OCI-M1 (cell line): ENCODE measurements around the gene FRY.
"Not testable (repeated sequence)": the region's sequence is repeated elsewhere in the genome, so short reads cannot be mapped to it uniquely, and the experiment has no call there.

Source experiments
- DNase-seq: peaks from one replicate; lab custom pipeline; 2025; lab: John Stamatoyannopoulos, UW

FRY gene

GRCh38 chr13:32031025-32031814 is at the start of gene FRY:
Gene FRY (plus strand): TSS chr13:32031774. CDS start chr13:32031796, 22 bp downstream.
- DNase-seq = peak; percentile 71

GRCh38 chr13:31982124-31982523 is 49.5 kb upstream of the FRY start:
- DNase-seq = no peak

GRCh38 chr13:31982540-31982939 is 49.0 kb upstream of the FRY start:
- DNase-seq = peak; percentile 90

- DNase-seq = not testable (repeated sequence)
Observed at GRCh38 chr13:31983696-31984095, 47.9 kb upstream of the FRY start.

GRCh38 chr13:31984388-31984787 is 47.2 kb upstream of the FRY start:
- not testable (repeated sequence) for DNase-seq

- no peak for DNase-seq
Observed at GRCh38 chr13:31986676-31987470, 44.7 kb upstream of the FRY start.

GRCh38 chr13:31987535-31988170 is 43.9 kb upstream of the FRY start:
- DNase-seq = peak; percentile 55

GRCh38 chr13:31994367-31994766 is 37.2 kb upstream of the FRY start:
- not testable (repeated sequence) for DNase-seq

- no peak for DNase-seq
Observed at GRCh38 chr13:31996601-31997000, 35.0 kb upstream of the FRY start.

- no peak for DNase-seq
Observed at GRCh38 chr13:31997641-31998040, 33.9 kb upstream of the FRY start.

- no peak for DNase-seq
Observed at GRCh38 chr13:31998131-31998530, 33.4 kb upstream of the FRY start.

- not testable (repeated sequence) for DNase-seq
Observed at GRCh38 chr13:32000754-32001153, 30.8 kb upstream of the FRY start.

GRCh38 chr13:32001154-32001768 is 30.3 kb upstream of the FRY start:
- peak; percentile 80 for DNase-seq

- DNase-seq = no peak
Observed at GRCh38 chr13:32001769-32002168, 29.8 kb upstream of the FRY start.

- no peak for DNase-seq
Observed at GRCh38 chr13:32002873-32003272, 28.7 kb upstream of the FRY start.

GRCh38 chr13:32007494-32007893 is 24.1 kb upstream of the FRY start:
- DNase-seq = no peak

GRCh38 chr13:32008518-32009175 is 22.9 kb upstream of the FRY start:
- no peak for DNase-seq

- DNase-seq = no peak
Observed at GRCh38 chr13:32009362-32009761, 22.2 kb upstream of the FRY start.

GRCh38 chr13:32010136-32010535 is 21.4 kb upstream of the FRY start:
- no peak for DNase-seq

GRCh38 chr13:32011971-32012370 is 19.6 kb upstream of the FRY start:
- DNase-seq = no peak

GRCh38 chr13:32013181-32013580 is 18.4 kb upstream of the FRY start:
- DNase-seq = no peak

- no peak for DNase-seq
Observed at GRCh38 chr13:32016119-32016518, 15.5 kb upstream of the FRY start.
